ENCODE results near the gene MAPKAPK2. TPM values are rescaled to one million over a fixed set of nuclear protein-coding genes. Genes with fewer than 3 reads are reported as not detected.

MAPKAPK2 gene
- total RNA-seq, 2 experiments from 2014 or later = 157 to 166 TPM

DNA sequence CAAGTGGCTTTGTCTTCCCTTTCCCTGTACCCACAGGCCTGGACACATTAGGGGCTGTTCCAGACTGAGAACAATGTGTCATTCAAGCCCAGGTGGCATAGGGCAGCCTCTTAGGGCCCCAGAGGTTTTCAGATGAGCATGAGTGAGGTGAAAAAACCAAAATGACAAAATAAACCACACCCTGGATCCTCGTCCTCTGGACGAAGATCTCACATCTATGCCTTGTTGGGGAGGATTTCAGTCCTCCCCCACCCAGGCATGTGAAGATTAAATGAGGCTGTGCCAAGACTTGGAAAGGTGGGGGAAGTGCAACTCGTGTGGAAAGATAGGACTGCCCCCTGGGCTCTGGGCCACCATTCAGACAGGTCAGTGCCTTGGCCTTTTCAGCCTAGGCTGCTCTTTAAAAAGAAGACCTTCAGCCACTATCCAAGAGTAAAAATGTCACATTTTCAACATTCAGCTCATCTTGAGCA, 53.1 kb downstream of the MAPKAPK2 start:
- Histone ChIP-seq H3K27me3 (ENCODE audit: control insufficient read depth in 1 of 2, insufficient read depth in 2 of 2, low read length in 2 of 2) (no peaks in the 10 kb centered on the region), H3K4me3 (ENCODE audit: low read length) (no peak overlapping the region), H3K9me3 (ENCODE audit: control insufficient read depth in 1 of 2, insufficient read depth in 1 of 2, low read length in 2 of 2) (no peaks in the 10 kb centered on the region), H3K27ac (ENCODE audit: low read depth in 1 of 2, low read length in 2 of 2) (peak overlapping the region; percentile 48 to 74), H3K36me3 (ENCODE audit: insufficient read depth, low read length) (peaks cover 10% of the 10 kb centered on the region), H3K4me1 (ENCODE audit: insufficient read depth, low read length) (peaks cover 65% of the 10 kb centered on the region)
- Mint-ChIP-seq H3K4me1 (ENCODE audit: low read depth) (peaks cover 82% of the 10 kb centered on the region), H3K27me3 (no peaks in the 10 kb centered on the region), H3K9me3 (no peaks in the 10 kb centered on the region), H3K4me3 (peak overlapping the region; percentile 65), H3K27ac (peak overlapping the region; percentile 90), H3K36me3 (ENCODE audit: low read depth) (peaks cover 20% of the 10 kb centered on the region)
- TF ChIP-seq, protein P1, sequence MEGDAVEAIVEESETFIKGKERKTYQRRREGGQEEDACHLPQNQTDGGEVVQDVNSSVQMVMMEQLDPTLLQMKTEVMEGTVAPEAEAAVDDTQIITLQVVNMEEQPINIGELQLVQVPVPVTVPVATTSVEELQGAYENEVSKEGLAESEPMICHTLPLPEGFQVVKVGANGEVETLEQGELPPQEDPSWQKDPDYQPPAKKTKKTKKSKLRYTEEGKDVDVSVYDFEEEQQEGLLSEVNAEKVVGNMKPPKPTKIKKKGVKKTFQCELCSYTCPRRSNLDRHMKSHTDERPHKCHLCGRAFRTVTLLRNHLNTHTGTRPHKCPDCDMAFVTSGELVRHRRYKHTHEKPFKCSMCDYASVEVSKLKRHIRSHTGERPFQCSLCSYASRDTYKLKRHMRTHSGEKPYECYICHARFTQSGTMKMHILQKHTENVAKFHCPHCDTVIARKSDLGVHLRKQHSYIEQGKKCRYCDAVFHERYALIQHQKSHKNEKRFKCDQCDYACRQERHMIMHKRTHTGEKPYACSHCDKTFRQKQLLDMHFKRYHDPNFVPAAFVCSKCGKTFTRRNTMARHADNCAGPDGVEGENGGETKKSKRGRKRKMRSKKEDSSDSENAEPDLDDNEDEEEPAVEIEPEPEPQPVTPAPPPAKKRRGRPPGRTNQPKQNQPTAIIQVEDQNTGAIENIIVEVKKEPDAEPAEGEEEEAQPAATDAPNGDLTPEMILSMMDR (IDR thresholded peaks at IDR 0.05) = no peak
- DNase-seq = peak in 5 of 14 experiments; percentile 24 to 61 (median 36)
- intact Hi-C loops (cut with DNase I, micrococcal nuclease) = loop anchor here in 1 of 2 experiments (5.0 kb wide), 1 partner anchor 35 kb away; the partner anchor contains the start of genes IL10 and IL19
- ATAC-seq (ENCODE audit: poor library complexity) = peak; percentile 17
- CTCF ChIA-PET = interaction anchor here (1.2 kb wide), 1 partner anchor 175 kb away, joined by 3 read pairs; no protein-coding TSS in a partner anchor
- POLR2A ChIA-PET = interaction anchor here (1.0 to 3.9 kb wide), 4 partner anchors 29 to 184 kb away, joined by 3 to 91 read pairs (median 10); partner anchors contain the start of gene FCMR

DNA sequence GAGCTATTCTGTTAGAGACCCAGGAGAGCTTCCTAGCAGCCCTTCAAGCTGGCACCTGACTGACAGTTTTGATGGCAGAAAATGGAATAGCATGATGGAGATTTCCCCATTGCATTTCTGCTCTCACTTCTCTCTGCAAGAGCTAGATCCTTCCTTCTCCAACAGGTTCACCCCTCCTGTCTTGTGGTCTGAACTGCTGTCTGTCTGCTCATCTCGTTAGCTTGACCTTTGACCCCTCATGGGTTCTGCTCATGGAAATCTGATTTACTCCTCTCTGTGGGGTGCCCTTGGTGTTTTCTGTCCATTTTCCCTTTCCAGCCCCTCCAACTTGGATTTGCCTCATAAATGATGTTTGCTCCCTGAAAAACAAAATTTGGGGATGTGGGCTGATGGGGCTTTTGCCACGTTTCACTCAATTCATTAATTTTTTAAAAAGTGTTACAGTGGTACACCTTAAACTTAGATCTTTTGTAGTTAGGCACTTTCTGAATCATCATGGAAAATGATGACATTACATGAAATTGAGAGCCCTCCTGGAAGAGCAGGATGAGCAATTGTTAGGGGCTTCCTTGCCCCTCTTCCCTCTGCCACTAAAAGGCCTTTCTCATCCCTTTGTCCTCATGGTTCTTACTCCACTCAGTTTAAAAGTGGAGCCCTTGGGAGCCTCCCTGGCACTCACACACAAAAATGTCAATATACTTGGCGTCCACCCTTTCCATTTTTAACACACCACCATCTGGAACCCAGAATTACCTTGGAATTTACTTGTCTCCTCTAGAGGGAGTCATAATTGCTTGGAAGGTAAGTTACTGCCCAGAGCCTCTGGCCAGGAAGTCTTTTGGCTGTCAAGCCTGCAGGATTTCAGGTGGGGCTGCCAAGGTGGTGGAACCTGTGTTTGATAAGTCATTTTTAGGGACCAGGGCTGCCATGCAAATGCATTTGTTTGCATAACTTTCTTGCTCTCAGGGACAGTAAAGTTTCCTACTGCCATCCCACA, 54.0 kb downstream of the MAPKAPK2 start:
- TF ChIP-seq, protein P1 (IDR thresholded peaks at IDR 0.05) = no peak
- Mint-ChIP-seq H3K9me3 (no peaks in the 10 kb centered on the region), H3K27ac (peak overlapping the region; percentile 90), H3K36me3 (ENCODE audit: low read depth) (peaks cover 11% of the 10 kb centered on the region), H3K4me1 (ENCODE audit: low read depth) (peaks cover 89% of the 10 kb centered on the region), H3K4me3 (no peak overlapping the region), H3K27me3 (no peaks in the 10 kb centered on the region)
- Histone ChIP-seq H3K4me1 (ENCODE audit: insufficient read depth, low read length) (peaks cover 72% of the 10 kb centered on the region), H3K4me3 (ENCODE audit: low read length) (no peak overlapping the region), H3K36me3 (ENCODE audit: insufficient read depth, low read length) (peaks cover 4% of the 10 kb centered on the region), H3K9me3 (ENCODE audit: control insufficient read depth in 1 of 2, insufficient read depth in 1 of 2, low read length in 2 of 2) (no peaks in the 10 kb centered on the region), H3K27me3 (ENCODE audit: control insufficient read depth in 1 of 2, insufficient read depth in 2 of 2, low read length in 2 of 2) (no peaks in the 10 kb centered on the region), H3K27ac (ENCODE audit: low read depth in 1 of 2, low read length in 2 of 2) (peak overlapping the region in 1 of 2 donors; percentile 74)
- DNase-seq (peak in 2 of 14 experiments; percentile 28 to 30), ATAC-seq (ENCODE audit: poor library complexity) (no peak)
- POLR2A ChIA-PET = interaction anchor here (0.5 to 3.1 kb wide), 8 partner anchors 19 to 184 kb away, joined by 3 to 17 read pairs (median 4); partner anchors contain the start of gene FCMR
- intact Hi-C loops (cut with DNase I, micrococcal nuclease) = loop anchor here in 1 of 2 experiments (5.0 kb wide), 1 partner anchor 34 kb away; the partner anchor contains the start of genes IL10 and IL19
- CTCF ChIA-PET = interaction anchor here (1.2 to 1.4 kb wide), 2 partner anchors 18 to 174 kb away, joined by 3 to 4 read pairs; no protein-coding TSS in a partner anchor

DNA sequence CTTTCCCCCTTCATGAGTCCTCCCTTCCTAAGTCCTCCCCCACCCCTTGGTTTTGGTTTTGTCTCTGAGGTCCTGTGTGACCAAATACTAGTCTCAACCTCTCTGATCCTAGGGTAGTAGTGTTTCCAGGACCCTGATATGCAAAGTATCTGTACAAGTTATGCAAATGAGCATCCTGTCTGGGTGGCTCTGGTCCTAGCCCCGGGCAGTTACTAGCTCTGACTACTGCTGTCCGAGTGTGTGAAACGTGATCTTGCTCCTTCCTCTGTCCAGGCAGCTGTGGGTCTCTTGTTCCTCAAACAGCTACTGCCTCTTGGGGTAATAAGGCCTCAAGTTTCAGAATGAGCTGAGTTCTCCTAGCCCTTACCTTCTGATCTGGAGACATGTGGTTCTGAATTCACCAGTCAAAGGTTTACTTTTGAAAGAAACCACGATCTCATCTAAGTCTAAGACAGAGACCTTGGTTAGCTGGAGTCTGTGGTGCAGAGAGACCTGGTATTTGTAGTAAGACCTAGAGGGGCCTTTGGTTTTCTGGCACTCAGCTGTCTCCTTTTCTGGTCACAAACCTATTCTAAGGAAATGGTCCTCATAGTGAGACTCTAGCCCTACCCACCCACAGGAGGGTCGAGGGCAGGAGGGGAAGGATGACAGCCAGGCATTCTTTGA, 54.8 kb downstream of the MAPKAPK2 start:
- Histone ChIP-seq H3K27me3 (ENCODE audit: control insufficient read depth in 1 of 2, insufficient read depth in 2 of 2, low read length in 2 of 2) (no peaks in the 10 kb centered on the region), H3K4me3 (ENCODE audit: low read length) (no peak overlapping the region), H3K27ac (ENCODE audit: low read depth in 1 of 2, low read length in 2 of 2) (peak overlapping the region in 1 of 2 donors; percentile 35), H3K9me3 (ENCODE audit: control insufficient read depth in 1 of 2, insufficient read depth in 1 of 2, low read length in 2 of 2) (no peaks in the 10 kb centered on the region), H3K36me3 (ENCODE audit: insufficient read depth, low read length) (no peaks in the 10 kb centered on the region), H3K4me1 (ENCODE audit: insufficient read depth, low read length) (peaks cover 67% of the 10 kb centered on the region)
- TF ChIP-seq, protein P1 (IDR thresholded peaks at IDR 0.05) = no peak
- Mint-ChIP-seq H3K36me3 (ENCODE audit: low read depth) (peaks cover 3% of the 10 kb centered on the region), H3K4me3 (peak overlapping the region; percentile 69), H3K9me3 (no peaks in the 10 kb centered on the region), H3K27ac (peak overlapping the region; percentile 90), H3K27me3 (no peaks in the 10 kb centered on the region), H3K4me1 (ENCODE audit: low read depth) (peaks cover 88% of the 10 kb centered on the region)
- intact Hi-C loops (cut with DNase I, micrococcal nuclease) = loop anchor here in 1 of 2 experiments (5.0 kb wide), 1 partner anchor 33 kb away; the partner anchor contains the start of genes IL10 and IL19
- POLR2A ChIA-PET = interaction anchor here (0.5 to 2.1 kb wide), 8 partner anchors 18 to 183 kb away, joined by 3 to 12 read pairs (median 4); partner anchors contain the start of gene FCMR
- DNase-seq = peak in 3 of 14 experiments; percentile 37 to 54 (median 53)
- peak; percentile 67 for ATAC-seq (ENCODE audit: poor library complexity)
- CTCF ChIA-PET = interaction anchor here (1.2 to 1.4 kb wide), 2 partner anchors 17 to 70 kb away, joined by 4 read pairs; no protein-coding TSS in a partner anchor

Measured in CD4-positive, alpha-beta T cell (primary cell).